Loucy (cell line): Measurements from ENCODE around the gene CAMKMT.

Source experiments
- H2AFZ ChIP-seq: fragments of 200-600 bp; sonication (generic); 2 replicates; pipeline ENCODE4 v1.6.0; 2016; ENCODE audit warnings: antibody characterized with exemption, mild to moderate bottlenecking, low read length, moderate library complexity
- H3F3A ChIP-seq: fragments of 200-600 bp; 2 replicates; pipeline ENCODE4 v1.6.0; 2016; ENCODE audit warnings: antibody characterized with exemption, low read depth, mild to moderate bottlenecking
- H3K27me3 ChIP-seq: fragments of 200-600 bp; sonication (generic); 2 replicates; pipeline ENCODE4 v1.6.1; 2014; ENCODE audit warnings: low read length, mild to moderate bottlenecking; ENCODE audit not compliant: insufficient read depth, poor library complexity, severe bottlenecking
- H3K36me3 ChIP-seq: fragments of 200-600 bp; sonication (generic); 2 replicates; pipeline ENCODE4 v1.6.1; 2016; ENCODE audit warnings: low read length; ENCODE audit not compliant: insufficient read depth
- H3K4me1 ChIP-seq: fragments of 200-600 bp; sonication (generic); 2 replicates; pipeline ENCODE4 v1.5.1; 2014; ENCODE audit warnings: low read length, mild to moderate bottlenecking; ENCODE audit not compliant: insufficient read depth, poor library complexity, severe bottlenecking
- H3K4me2 ChIP-seq: fragments of 200-600 bp; sonication (generic); 2 replicates; pipeline ENCODE4 v1.6.0; 2014; ENCODE audit warnings: antibody characterized with exemption, low read length, low read depth, mild to moderate bottlenecking; ENCODE audit not compliant: poor library complexity, severe bottlenecking
- H3K4me3 ChIP-seq: fragments of 200-600 bp; sonication (generic); 2 replicates; pipeline ENCODE4 v1.5.1; 2014; ENCODE audit warnings: low read length, mild to moderate bottlenecking, mixed read lengths; ENCODE audit not compliant: poor library complexity, severe bottlenecking
- H3K79me2 ChIP-seq: fragments of 200-600 bp; sonication (generic); 2 replicates; pipeline ENCODE4 v1.6.1; 2014; ENCODE audit warnings: low read length; ENCODE audit not compliant: insufficient read depth
- H3K9ac ChIP-seq: fragments of 200-600 bp; sonication (generic); 2 replicates; pipeline ENCODE4 v1.6.0; 2014; ENCODE audit warnings: mild to moderate bottlenecking, low read depth, low read length, moderate library complexity; ENCODE audit not compliant: poor library complexity, severe bottlenecking
- H3K9me2 ChIP-seq: fragments of 200-600 bp; sonication (generic); replicated peaks from 2 replicates; pipeline ENCODE4 v1.6.1; 2016; ENCODE audit warnings: low read depth, low read length, mixed read lengths
- H3K9me3 ChIP-seq: fragments of 200-600 bp; sonication (generic); 2 replicates; pipeline ENCODE4 v1.6.1; 2014; ENCODE audit warnings: mild to moderate bottlenecking, antibody characterized with exemption, low read length, low read depth; ENCODE audit not compliant: insufficient read depth
- H4K20me1 ChIP-seq: fragments of 200-600 bp; sonication (generic); 2 replicates; pipeline ENCODE4 v1.6.0; 2014; ENCODE audit warnings: antibody characterized with exemption, low read length, mild to moderate bottlenecking; ENCODE audit not compliant: insufficient read depth, poor library complexity, severe bottlenecking
- CTCF ChIP-seq: fragments of 200-600 bp; sonication (generic); conservative IDR thresholded peaks from 2 replicates; pipeline ENCODE4 v1.5.1; 2014; ENCODE audit warnings: mild to moderate bottlenecking, antibody characterized with exemption, low read length
- EZH2phosphoT487 ChIP-seq: fragments of 200-600 bp; IDR thresholded peaks from 2 replicates; pipeline ENCODE4 v1.6.1; 2018; ENCODE audit warnings: antibody characterized with exemption, mild to moderate bottlenecking, moderate library complexity, borderline replicate concordance

The CAMKMT gene

GRCh38 chr2:44785433-44785832 is 423.7 kb downstream of the CAMKMT start:
- no peaks in the 10 kb centered on the region for H3K9me2 ChIP-seq
- H3K9ac ChIP-seq: no peak overlapping the region
- no peaks in the 10 kb centered on the region for H3K4me1 ChIP-seq
- no peaks in the 10 kb centered on the region for H3K9me3 ChIP-seq
- H3K79me2 ChIP-seq: no peaks in the 10 kb centered on the region
- TF ChIP-seq CTCF: no peak
- TF ChIP-seq EZH2phosphoT487: no peak
- H3K4me2 ChIP-seq: no peak overlapping the region
- no peaks in the 10 kb centered on the region for H3K36me3 ChIP-seq
- H4K20me1 ChIP-seq: no peaks in the 10 kb centered on the region
- H3K4me3 ChIP-seq: no peak overlapping the region
- no peak overlapping the region for H2AFZ ChIP-seq
- no peaks in the 10 kb centered on the region for H3F3A ChIP-seq
- no peaks in the 10 kb centered on the region for H3K27me3 ChIP-seq

GRCh38 chr2:44786045-44786816 is 424.5 kb downstream of the CAMKMT start:
- no peaks in the 10 kb centered on the region for H3K9me3 ChIP-seq
- no peak overlapping the region for H3K4me2 ChIP-seq
- H3F3A ChIP-seq: no peaks in the 10 kb centered on the region

GRCh38 chr2:44786817-44787214 is 425.1 kb downstream of the CAMKMT start:
- TF ChIP-seq EZH2phosphoT487 (no peak), CTCF (no peak)
- no peaks in the 10 kb centered on the region for H3K4me1 ChIP-seq
- H3K9me3 ChIP-seq: no peaks in the 10 kb centered on the region
- H3K9me2 ChIP-seq: no peaks in the 10 kb centered on the region
- no peaks in the 10 kb centered on the region for H3K79me2 ChIP-seq
- H3K36me3 ChIP-seq: no peaks in the 10 kb centered on the region
- no peak overlapping the region for H3K9ac ChIP-seq
- no peak overlapping the region for H3K4me2 ChIP-seq
- H3F3A ChIP-seq: no peaks in the 10 kb centered on the region
- no peak overlapping the region for H2AFZ ChIP-seq
- no peak overlapping the region for H3K4me3 ChIP-seq
- H3K27me3 ChIP-seq: no peaks in the 10 kb centered on the region
- H4K20me1 ChIP-seq: no peaks in the 10 kb centered on the region

More at GRCh38 chr2:44786045-44786816, 424.5 kb downstream of the CAMKMT start:
- Histone ChIP-seq H3K27me3 (no peaks in the 10 kb centered on the region), H4K20me1 (no peaks in the 10 kb centered on the region), H3K79me2 (no peaks in the 10 kb centered on the region), H2AFZ (no peak overlapping the region), H3K4me1 (no peaks in the 10 kb centered on the region), H3K36me3 (no peaks in the 10 kb centered on the region), H3K9ac (no peak overlapping the region), H3K4me3 (no peak overlapping the region), H3K9me2 (no peaks in the 10 kb centered on the region)
- no peak for TF ChIP-seq EZH2phosphoT487
- TF ChIP-seq CTCF: no peak
